Posterior vena cava (tissue), 2 donors: ENCODE results near the gene SPACA5. TPM values are rescaled to one million over a fixed set of nuclear protein-coding genes. Genes with fewer than 3 reads are reported as not detected.

Experiments used
- total RNA-seq, 2 donors: library from RNA; stranded (reverse); fragmentation: NEBNext Ultra II Directional; extraction: Animal tissue kit (Norgen Biotek cat#: 25700); gene quantifications; one replicate each; pipeline ENCODE4 v1.2.1, GENCODE V29; 2021
- donor health status: DM: yes; HTN: yes; CAD: no.
- donor health status: DM: yes; HTN: yes; CAD: no.

Gene SPACA5
- total RNA-seq, 2 donors from 2014 or later: not detected

Other genes with a start within 250 kb of the SPACA5 start
- gene ZNF81, start 170.1 kb upstream of the SPACA5 start, total RNA-seq: 10 to 100 TPM; 11.2 to 12.3 TPM
- 1 to 10 TPM; 3.6 to 3.7 TPM for gene ZNF182, start 3.0 kb upstream of the SPACA5 start, total RNA-seq
- 1 to 10 TPM; 3.4 to 4.4 TPM for gene ZNF630, start 64.7 kb downstream of the SPACA5 start, total RNA-seq
- not detected for gene SPACA5B, start 123.6 kb downstream of the SPACA5 start, total RNA-seq
- not detected for gene SSX5, start 189.8 kb downstream of the SPACA5 start, total RNA-seq
- gene SSX1, start 248.4 kb downstream of the SPACA5 start, total RNA-seq: not detected